Brain microvascular endothelial cell (primary cell): ENCODE data around the gene R3HDML.
A peak's percentile ranks its signal among the peaks of the same experiment; 100 is the strongest.

Experiments used
- DNase-seq: peaks from one replicate; pipeline ENCODE4 v3.0.0-alpha.2; 2020
- H3K27ac ChIP-seq: fragments of 250-450 bp; sonication (Bioruptor Pico); 2 replicates; pipeline ENCODE4 v1.5.1; 2020; ENCODE audit warnings: mild to moderate bottlenecking, moderate library complexity
- H3K27me3 ChIP-seq: fragments of 250-450 bp; sonication (Bioruptor Pico); replicated peaks from 2 replicates; pipeline ENCODE4 v1.5.1; 2020; ENCODE audit warnings: mild to moderate bottlenecking
- H3K36me3 ChIP-seq: fragments of 250-450 bp; sonication (Bioruptor Pico); replicated peaks from 2 replicates; pipeline ENCODE4 v1.5.1; 2020; ENCODE audit warnings: mild to moderate bottlenecking
- H3K4me3 ChIP-seq: 2 replicates; pipeline ENCODE4 v1.5.1; 2011; ENCODE audit warnings: low read depth, mild to moderate bottlenecking, control low read depth, low read length, moderate library complexity
- in situ Hi-C: cut with HindIII; loops from 2 replicates; pipeline ENCODE4 v1.10.0; 2017; ENCODE audit warnings: low sequenced_read_pairs, low pct_ligation_motif_present
- TF ChIP-seq, protein P1 (sequence below): IDR thresholded peaks from 2 replicates; pipeline ENCODE4 v1.5.1; 2011; ENCODE audit warnings: low read depth, mild to moderate bottlenecking, moderate library complexity, low read length, control low read depth, inconsistent platforms; ENCODE audit errors: missing control alignments

The R3HDML gene

GRCh38 chr20:44370639-44371218 lies 33.9 kb downstream of the R3HDML start:
- H3K36me3 ChIP-seq, result no peaks in the 10 kb centered on the region
- H3K4me3 ChIP-seq, result no peak overlapping the region
- in situ Hi-C loops, result no loop called here
- H3K27ac ChIP-seq, result no peak overlapping the region
- DNase-seq, result peak; percentile 3
- no peaks in the 10 kb centered on the region for H3K27me3 ChIP-seq
- TF ChIP-seq, protein P1, sequence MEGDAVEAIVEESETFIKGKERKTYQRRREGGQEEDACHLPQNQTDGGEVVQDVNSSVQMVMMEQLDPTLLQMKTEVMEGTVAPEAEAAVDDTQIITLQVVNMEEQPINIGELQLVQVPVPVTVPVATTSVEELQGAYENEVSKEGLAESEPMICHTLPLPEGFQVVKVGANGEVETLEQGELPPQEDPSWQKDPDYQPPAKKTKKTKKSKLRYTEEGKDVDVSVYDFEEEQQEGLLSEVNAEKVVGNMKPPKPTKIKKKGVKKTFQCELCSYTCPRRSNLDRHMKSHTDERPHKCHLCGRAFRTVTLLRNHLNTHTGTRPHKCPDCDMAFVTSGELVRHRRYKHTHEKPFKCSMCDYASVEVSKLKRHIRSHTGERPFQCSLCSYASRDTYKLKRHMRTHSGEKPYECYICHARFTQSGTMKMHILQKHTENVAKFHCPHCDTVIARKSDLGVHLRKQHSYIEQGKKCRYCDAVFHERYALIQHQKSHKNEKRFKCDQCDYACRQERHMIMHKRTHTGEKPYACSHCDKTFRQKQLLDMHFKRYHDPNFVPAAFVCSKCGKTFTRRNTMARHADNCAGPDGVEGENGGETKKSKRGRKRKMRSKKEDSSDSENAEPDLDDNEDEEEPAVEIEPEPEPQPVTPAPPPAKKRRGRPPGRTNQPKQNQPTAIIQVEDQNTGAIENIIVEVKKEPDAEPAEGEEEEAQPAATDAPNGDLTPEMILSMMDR, result no peak

DNA sequence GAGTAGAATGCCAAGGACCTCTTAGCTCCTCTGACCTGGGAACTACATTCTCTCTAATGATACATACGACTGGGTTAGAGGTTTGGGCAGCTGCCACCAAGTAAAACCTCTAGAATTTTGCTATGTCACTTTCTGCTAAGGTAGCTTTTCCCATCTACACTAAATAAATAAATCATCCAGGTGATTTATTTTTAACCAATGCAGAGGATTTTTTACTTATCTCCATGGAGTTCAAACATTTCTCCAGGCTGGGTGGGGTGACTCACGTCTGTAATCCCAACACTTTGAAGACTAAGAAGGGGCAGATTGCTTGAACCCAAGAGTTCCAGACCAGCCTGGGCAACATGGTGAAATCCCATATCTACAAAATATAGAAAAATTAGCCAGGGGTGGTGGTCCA lies 45.8 kb downstream of the R3HDML start:
- TF ChIP-seq, protein P1, result no peak
- Histone ChIP-seq H3K36me3 (no peaks in the 10 kb centered on the region), H3K4me3 (no peak overlapping the region), H3K27ac (no peak overlapping the region), H3K27me3 (no peaks in the 10 kb centered on the region)
- no peak for DNase-seq
- in situ Hi-C loops, result no loop called here

GRCh38 chr20:44384423-44385027 lies 47.7 kb downstream of the R3HDML start:
- DNase-seq, result peak; percentile 56
- no peaks in the 10 kb centered on the region for H3K27me3 ChIP-seq
- in situ Hi-C loops, result no loop called here
- no peak overlapping the region for H3K4me3 ChIP-seq
- H3K36me3 ChIP-seq, result no peaks in the 10 kb centered on the region
- TF ChIP-seq, protein P1, result peak; percentile 98
- no peak overlapping the region for H3K27ac ChIP-seq

DNA sequence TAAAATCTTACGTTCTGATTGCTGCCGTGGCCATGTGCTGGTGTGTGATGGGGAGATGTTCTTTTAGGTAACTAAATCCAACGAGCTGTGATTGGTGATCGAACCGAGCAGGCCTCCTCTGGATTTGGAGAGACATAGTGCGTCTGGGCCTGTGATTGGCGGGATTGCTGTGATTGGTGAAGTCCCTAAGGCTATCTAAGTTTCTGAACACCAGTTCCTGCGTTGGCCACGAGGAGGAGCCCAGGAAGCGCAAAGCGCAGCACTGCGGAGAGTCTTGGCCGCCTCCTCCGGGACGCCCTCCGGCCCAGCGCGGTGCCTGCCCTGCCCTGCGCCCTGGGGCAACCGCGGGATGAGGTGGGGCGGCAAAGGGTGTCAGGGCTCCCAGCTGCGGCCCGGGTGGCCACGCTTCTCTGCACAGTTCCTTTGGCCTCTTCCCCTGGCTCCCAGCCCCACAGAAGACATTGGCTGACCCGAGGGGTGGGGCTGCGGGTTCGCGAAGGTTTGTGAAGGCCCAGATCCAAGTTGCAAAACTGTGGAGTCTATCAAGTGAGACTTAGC lies 51.7 kb downstream of the R3HDML start:
- Histone ChIP-seq H3K27me3 (no peaks in the 10 kb centered on the region), H3K27ac (no peak overlapping the region), H3K4me3 (no peak overlapping the region), H3K36me3 (no peaks in the 10 kb centered on the region)
- peak; percentile 59 for DNase-seq
- TF ChIP-seq, protein P1, result peak; percentile 90
- in situ Hi-C loops, result no loop called here

DNA sequence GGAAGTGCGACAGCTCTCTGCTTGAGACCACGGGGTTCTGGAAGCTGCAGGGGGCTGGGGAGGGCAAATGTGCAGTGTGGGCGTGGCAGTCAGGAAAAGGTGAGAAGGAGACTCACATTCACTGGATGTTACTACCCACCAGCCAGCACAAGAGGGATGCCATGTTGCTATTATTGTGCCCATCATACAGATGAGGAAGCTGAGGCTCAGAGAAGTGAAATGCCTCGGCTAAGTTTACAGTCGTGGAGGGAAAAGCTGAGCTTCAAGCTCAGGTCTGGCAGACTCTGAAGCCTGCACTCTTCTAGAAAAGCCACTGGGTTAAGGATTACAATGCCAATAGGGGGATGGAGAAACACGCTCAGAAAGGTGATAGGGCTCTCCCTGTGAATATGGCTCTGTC lies 53.0 kb downstream of the R3HDML start:
- TF ChIP-seq, protein P1, result no peak
- Histone ChIP-seq H3K36me3 (no peaks in the 10 kb centered on the region), H3K4me3 (no peak overlapping the region), H3K27me3 (no peaks in the 10 kb centered on the region), H3K27ac (no peak overlapping the region)
- DNase-seq, result no peak
- in situ Hi-C loops, result no loop called here
